Natural killer cell treated with Interleukin-12 subunit alpha and Interleukin-12 subunit beta and Interleukin-15 and Interleukin-18, amount 100 ng/mL, for 72 hours (primary cell): ENCODE results near the gene FAM219A. TPM values are rescaled to one million over a fixed set of nuclear protein-coding genes. Genes with fewer than 3 reads are reported as not detected.
"Not testable (repeated sequence)": the region's sequence is repeated elsewhere in the genome, so short reads cannot be mapped to it uniquely, and the experiment has no call there.

Experiments used
- ATAC-seq, 2 donors: fragments of 150-1000 bp; cut with Tn5 transposase in 1 of 2; sonication (Bioruptor Pico), chemical (Tn5 transposase) in 1 of 2; 2 replicates each; pipeline ENCODE4 v1.10.0; 2021
- DNase-seq: peaks from one replicate; pipeline ENCODE4 v3.0.0; 2022; ENCODE audit warnings: low spot score
- H3K27ac Mint-ChIP-seq, 2 donors: 1 replicate in 1 of 2; 2 replicates in 1 of 2; pipeline ENCODE4 v1.8.0; 2022; ENCODE audit warnings: mixed read lengths in 2 of 2, mild to moderate bottlenecking in 1 of 2, moderate library complexity in 1 of 2
- H3K27me3 Mint-ChIP-seq, 2 donors: 1 replicate in 1 of 2; 2 replicates in 1 of 2; pipeline ENCODE4 v1.8.0; 2022; ENCODE audit warnings: mixed read lengths in 2 of 2
- H3K36me3 Mint-ChIP-seq: one replicate; pipeline ENCODE4 v1.8.0; 2022; ENCODE audit warnings: mixed read lengths
- H3K4me1 Mint-ChIP-seq, 2 donors: 1 replicate in 1 of 2; 2 replicates in 1 of 2; pipeline ENCODE4 v1.8.0; 2022; ENCODE audit warnings: low read depth in 2 of 2, mixed read lengths in 2 of 2, mild to moderate bottlenecking in 1 of 2
- H3K4me3 Mint-ChIP-seq: one replicate; pipeline ENCODE4 v1.8.0; 2022; ENCODE audit warnings: mixed read lengths
- H3K9me3 Mint-ChIP-seq: 2 replicates; pipeline ENCODE4 v1.8.0; 2022; ENCODE audit warnings: mixed read lengths
- total RNA-seq, 2 donors: library from RNA; stranded (reverse); gene quantifications; one replicate each; pipeline ENCODE4 v1.2.3, GENCODE V29; 2022

Gene FAM219A
- total RNA-seq, 2 donors from 2014 or later: 21.4 to 23.5 TPM

GRCh38 chr9:34496149-34496712 lies 37.9 kb upstream of the FAM219A start:
- peaks cover 23 to 40% of the 10 kb centered on the region in 2 donors for H3K27me3 Mint-ChIP-seq

GRCh38 chr9:34493972-34494535 lies 35.7 kb upstream of the FAM219A start:
- Mint-ChIP-seq H3K27me3 (peaks cover 18 to 28% of the 10 kb centered on the region in 2 donors), H3K36me3 (no peaks in the 10 kb centered on the region), H3K27ac (no peak overlapping the region), H3K4me3 (no peak overlapping the region), H3K4me1 (no peaks in the 10 kb centered on the region), H3K9me3 (no peaks in the 10 kb centered on the region)
- peak; percentile 60 for DNase-seq
- no peak for ATAC-seq

More at GRCh38 chr9:34496149-34496712, 37.9 kb upstream of the FAM219A start:
- Mint-ChIP-seq H3K27ac (no peak overlapping the region), H3K4me3 (no peak overlapping the region), H3K4me1 (no peaks in the 10 kb centered on the region), H3K9me3 (no peaks in the 10 kb centered on the region), H3K36me3 (no peaks in the 10 kb centered on the region)
- ATAC-seq (no peak), DNase-seq (no peak)

- ATAC-seq (no peak), DNase-seq (peak; percentile 45)
- Mint-ChIP-seq H3K27me3 (peaks cover 16 to 21% of the 10 kb centered on the region in 2 donors), H3K27ac (no peak overlapping the region), H3K36me3 (no peaks in the 10 kb centered on the region), H3K4me3 (no peak overlapping the region), H3K4me1 (no peaks in the 10 kb centered on the region), H3K9me3 (no peaks in the 10 kb centered on the region)
Observed at GRCh38 chr9:34492051-34492450, 33.7 kb upstream of the FAM219A start.

- Mint-ChIP-seq H3K27me3 (peaks cover 19 to 23% of the 10 kb centered on the region in 2 donors), H3K27ac (no peak overlapping the region), H3K4me1 (peaks cover 0 to 3% of the 10 kb centered on the region in 2 donors)
Observed at GRCh38 chr9:34491596-34491995, 33.2 kb upstream of the FAM219A start.

GRCh38 chr9:34490760-34491159 lies 32.4 kb upstream of the FAM219A start:
- DNase-seq (no peak), ATAC-seq (no peak)
- Mint-ChIP-seq H3K4me3 (no peak overlapping the region), H3K4me1 (peaks cover 0 to 4% of the 10 kb centered on the region in 2 donors), H3K27me3 (peaks cover 22 to 24% of the 10 kb centered on the region in 2 donors), H3K36me3 (no peaks in the 10 kb centered on the region), H3K27ac (no peak overlapping the region), H3K9me3 (no peaks in the 10 kb centered on the region)

More at GRCh38 chr9:34491596-34491995, 33.2 kb upstream of the FAM219A start:
- Mint-ChIP-seq H3K36me3 (no peaks in the 10 kb centered on the region), H3K4me3 (no peak overlapping the region), H3K9me3 (no peaks in the 10 kb centered on the region)
- ATAC-seq: no peak
- peak; percentile 5 for DNase-seq

GRCh38 chr9:34490360-34490759 lies 32.0 kb upstream of the FAM219A start:
- Mint-ChIP-seq H3K4me3 (no peak overlapping the region), H3K4me1 (peaks cover 0 to 4% of the 10 kb centered on the region in 2 donors), H3K9me3 (no peaks in the 10 kb centered on the region), H3K36me3 (no peaks in the 10 kb centered on the region), H3K27ac (no peak overlapping the region), H3K27me3 (peaks cover 22 to 24% of the 10 kb centered on the region in 2 donors)
- ATAC-seq (no peak), DNase-seq (peak; percentile 45)

GRCh38 chr9:34486572-34486971 lies 28.2 kb upstream of the FAM219A start:
- Mint-ChIP-seq H3K4me1 (peaks cover 0 to 4% of the 10 kb centered on the region in 2 donors), H3K4me3 (no peak overlapping the region), H3K27ac (no peak overlapping the region), H3K27me3 (peaks cover 16 to 24% of the 10 kb centered on the region in 2 donors), H3K9me3 (no peaks in the 10 kb centered on the region), H3K36me3 (no peaks in the 10 kb centered on the region)
- ATAC-seq: no peak
- DNase-seq: no peak

GRCh38 chr9:34485822-34486221 lies 27.5 kb upstream of the FAM219A start:
- H3K4me1 Mint-ChIP-seq: peaks cover 0 to 4% of the 10 kb centered on the region in 2 donors
- H3K27ac Mint-ChIP-seq: no peak overlapping the region
- H3K9me3 Mint-ChIP-seq: no peaks in the 10 kb centered on the region
- DNase-seq: no peak
- no peak for ATAC-seq
- H3K36me3 Mint-ChIP-seq: no peaks in the 10 kb centered on the region
- no peak overlapping the region for H3K4me3 Mint-ChIP-seq
- peaks cover 13 to 21% of the 10 kb centered on the region in 2 donors for H3K27me3 Mint-ChIP-seq

- no peak for DNase-seq
- Mint-ChIP-seq H3K9me3 (no peaks in the 10 kb centered on the region), H3K4me1 (peaks cover 0 to 4% of the 10 kb centered on the region in 2 donors), H3K27me3 (peaks cover 13 to 21% of the 10 kb centered on the region in 2 donors), H3K4me3 (no peak overlapping the region), H3K27ac (no peak overlapping the region), H3K36me3 (no peaks in the 10 kb centered on the region)
- no peak for ATAC-seq
Observed at GRCh38 chr9:34484678-34485077, 26.3 kb upstream of the FAM219A start.

GRCh38 chr9:34482746-34483145 lies 24.4 kb upstream of the FAM219A start:
- not testable (repeated sequence) for H3K4me3 Mint-ChIP-seq, ATAC-seq, H3K9me3 Mint-ChIP-seq, H3K36me3 Mint-ChIP-seq, DNase-seq, H3K27ac Mint-ChIP-seq, H3K4me1 Mint-ChIP-seq
- H3K27me3 Mint-ChIP-seq: peaks cover 21 to 27% of the 10 kb centered on the region in 2 donors

GRCh38 chr9:34481620-34482019 lies 23.2 kb upstream of the FAM219A start:
- DNase-seq, ATAC-seq, H3K4me1 Mint-ChIP-seq, H3K27ac Mint-ChIP-seq, H3K9me3 Mint-ChIP-seq, H3K36me3 Mint-ChIP-seq, H3K4me3 Mint-ChIP-seq: not testable (repeated sequence)
- H3K27me3 Mint-ChIP-seq: peaks cover 19 to 32% of the 10 kb centered on the region in 2 donors

GRCh38 chr9:34479431-34479866 lies 21.1 kb upstream of the FAM219A start:
- Mint-ChIP-seq H3K4me1 (no peaks in the 10 kb centered on the region), H3K27me3 (peaks cover 23 to 36% of the 10 kb centered on the region in 2 donors), H3K4me3 (no peak overlapping the region), H3K36me3 (no peaks in the 10 kb centered on the region), H3K9me3 (no peaks in the 10 kb centered on the region), H3K27ac (no peak overlapping the region)
- ATAC-seq (no peak), DNase-seq (no peak)

GRCh38 chr9:34477541-34477940 lies 19.2 kb upstream of the FAM219A start:
- Mint-ChIP-seq H3K4me3 (no peak overlapping the region), H3K36me3 (no peaks in the 10 kb centered on the region), H3K4me1 (no peaks in the 10 kb centered on the region), H3K9me3 (no peaks in the 10 kb centered on the region), H3K27ac (no peak overlapping the region), H3K27me3 (peaks cover 23 to 36% of the 10 kb centered on the region in 2 donors)
- DNase-seq: no peak
- ATAC-seq: no peak

- H3K36me3 Mint-ChIP-seq: no peaks in the 10 kb centered on the region
- H3K27ac Mint-ChIP-seq: no peak overlapping the region
- no peak for DNase-seq
- no peak for ATAC-seq
- H3K4me1 Mint-ChIP-seq: no peaks in the 10 kb centered on the region
- no peak overlapping the region for H3K4me3 Mint-ChIP-seq
- H3K27me3 Mint-ChIP-seq: peaks cover 22 to 30% of the 10 kb centered on the region in 2 donors
- no peaks in the 10 kb centered on the region for H3K9me3 Mint-ChIP-seq
Observed at GRCh38 chr9:34475097-34475496, 16.7 kb upstream of the FAM219A start.
